ENCODE data around the gene NRF1.

The NRF1 gene

DNA sequence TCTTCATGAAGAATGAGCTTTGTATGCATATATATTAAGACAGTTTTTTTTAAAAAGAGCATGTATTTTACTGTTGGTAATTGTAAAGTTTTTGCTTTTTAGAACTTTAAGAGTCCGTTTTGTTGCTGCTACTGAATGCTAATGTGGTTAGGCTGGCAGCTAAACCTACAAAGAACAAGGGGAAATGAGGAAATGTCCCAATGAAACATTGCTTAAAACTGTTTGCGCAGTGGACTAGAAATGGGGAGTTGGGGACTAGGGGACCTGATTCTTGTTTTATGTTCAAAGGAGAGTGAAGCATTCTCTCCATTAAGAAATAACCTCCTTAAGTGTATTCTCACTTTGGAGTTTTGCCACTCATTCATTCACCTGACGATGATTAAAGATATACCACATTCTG, 5.7 kb downstream of the NRF1 start:
- Histone ChIP-seq H3K27me3 (replicated peaks; ENCODE audit: control insufficient read depth, insufficient read depth, low read length) (no peaks in the 10 kb centered on the region), H3K36me3 (ENCODE audit: control insufficient read depth, insufficient read depth, low read length) (no peaks in the 10 kb centered on the region), H3K4me3 (replicated peaks; ENCODE audit: low read depth, low read length) (no peak overlapping the region)
- DNase-seq (ENCODE audit: extremely low read depth, insufficient read length): no peak
- TF ChIP-seq, protein P1, sequence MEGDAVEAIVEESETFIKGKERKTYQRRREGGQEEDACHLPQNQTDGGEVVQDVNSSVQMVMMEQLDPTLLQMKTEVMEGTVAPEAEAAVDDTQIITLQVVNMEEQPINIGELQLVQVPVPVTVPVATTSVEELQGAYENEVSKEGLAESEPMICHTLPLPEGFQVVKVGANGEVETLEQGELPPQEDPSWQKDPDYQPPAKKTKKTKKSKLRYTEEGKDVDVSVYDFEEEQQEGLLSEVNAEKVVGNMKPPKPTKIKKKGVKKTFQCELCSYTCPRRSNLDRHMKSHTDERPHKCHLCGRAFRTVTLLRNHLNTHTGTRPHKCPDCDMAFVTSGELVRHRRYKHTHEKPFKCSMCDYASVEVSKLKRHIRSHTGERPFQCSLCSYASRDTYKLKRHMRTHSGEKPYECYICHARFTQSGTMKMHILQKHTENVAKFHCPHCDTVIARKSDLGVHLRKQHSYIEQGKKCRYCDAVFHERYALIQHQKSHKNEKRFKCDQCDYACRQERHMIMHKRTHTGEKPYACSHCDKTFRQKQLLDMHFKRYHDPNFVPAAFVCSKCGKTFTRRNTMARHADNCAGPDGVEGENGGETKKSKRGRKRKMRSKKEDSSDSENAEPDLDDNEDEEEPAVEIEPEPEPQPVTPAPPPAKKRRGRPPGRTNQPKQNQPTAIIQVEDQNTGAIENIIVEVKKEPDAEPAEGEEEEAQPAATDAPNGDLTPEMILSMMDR (IDR thresholded peaks at IDR 0.05; ENCODE audit: insufficient read depth, low read length, poor library complexity, severe bottlenecking): no peak

DNA sequence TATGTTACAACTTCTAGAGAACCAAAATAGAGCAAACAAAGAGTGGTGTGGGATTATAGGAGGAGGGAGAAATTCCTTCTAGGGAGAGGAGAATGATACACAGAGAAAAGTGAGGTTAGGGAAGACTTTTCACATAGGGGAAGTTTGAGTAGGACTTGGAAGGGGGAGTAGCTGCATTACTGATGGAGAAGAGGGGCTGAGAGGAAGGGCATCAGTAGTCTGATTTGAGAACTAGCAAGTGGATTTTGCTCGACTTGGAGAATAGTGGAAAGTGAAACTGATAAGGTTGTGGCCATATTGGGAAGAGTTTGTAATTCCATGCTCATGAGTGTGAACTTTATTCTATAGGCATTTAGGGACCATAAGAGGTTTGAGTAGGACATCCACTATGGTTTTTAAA, 6.1 kb downstream of the NRF1 start:
- DNase-seq (ENCODE audit: extremely low read depth, insufficient read length): no peak
- H3K36me3 ChIP-seq (ENCODE audit: control insufficient read depth, insufficient read depth, low read length): no peaks in the 10 kb centered on the region
- H3K4me3 ChIP-seq (replicated peaks; ENCODE audit: low read depth, low read length): no peak overlapping the region
- TF ChIP-seq, protein P1 (IDR thresholded peaks at IDR 0.05; ENCODE audit: insufficient read depth, low read length, poor library complexity, severe bottlenecking): no peak
- no peaks in the 10 kb centered on the region for H3K27me3 ChIP-seq (replicated peaks; ENCODE audit: control insufficient read depth, insufficient read depth, low read length)

DNA sequence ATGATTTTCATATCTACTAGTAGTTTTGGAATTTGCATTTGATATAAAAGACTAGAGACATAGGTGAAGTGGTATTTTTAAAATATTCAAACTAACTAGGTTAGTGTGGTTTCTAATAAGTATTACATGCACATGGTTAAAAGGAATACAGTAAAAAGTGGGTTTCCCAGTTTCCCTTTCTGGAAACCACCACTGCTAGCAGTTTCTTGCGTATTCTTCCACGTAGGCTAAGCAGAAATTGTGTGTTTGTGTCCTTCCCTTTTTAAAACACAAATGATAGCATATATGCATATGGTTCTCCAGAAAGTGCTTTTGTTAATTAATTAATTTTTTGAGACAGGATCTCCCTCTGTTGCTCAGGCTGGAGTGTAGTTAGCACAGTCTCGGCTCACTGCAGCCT, 15.4 kb downstream of the NRF1 start:
- DNase-seq (ENCODE audit: extremely low read depth, insufficient read length): no peak
- TF ChIP-seq, protein P1 (IDR thresholded peaks at IDR 0.05; ENCODE audit: insufficient read depth, low read length, poor library complexity, severe bottlenecking): no peak
- Histone ChIP-seq H3K4me3 (replicated peaks; ENCODE audit: low read depth, low read length) (no peak overlapping the region), H3K36me3 (ENCODE audit: control insufficient read depth, insufficient read depth, low read length) (no peaks in the 10 kb centered on the region), H3K27me3 (replicated peaks; ENCODE audit: control insufficient read depth, insufficient read depth, low read length) (no peaks in the 10 kb centered on the region)

DNA sequence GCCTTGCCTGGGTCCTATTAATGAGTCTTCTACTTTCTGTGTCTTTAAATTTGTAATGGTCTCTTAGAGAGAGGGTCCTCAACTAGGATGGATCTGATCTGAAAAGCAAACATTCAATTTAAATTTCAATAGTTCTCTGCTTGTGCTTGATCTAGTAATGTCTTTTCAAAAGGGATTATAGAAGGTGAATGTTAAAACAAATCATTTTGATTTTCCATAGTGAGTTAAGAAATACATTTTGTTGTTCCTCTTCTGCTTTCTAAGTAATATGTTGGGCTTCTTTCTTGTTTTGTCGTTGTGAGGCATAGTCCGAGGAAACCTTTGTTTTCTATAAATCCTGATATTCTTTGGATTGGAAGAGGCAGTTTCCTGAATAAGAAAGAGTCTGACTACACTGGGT, 18.8 kb downstream of the NRF1 start:
- no peak for DNase-seq (ENCODE audit: extremely low read depth, insufficient read length)
- TF ChIP-seq, protein P1 (IDR thresholded peaks at IDR 0.05; ENCODE audit: insufficient read depth, low read length, poor library complexity, severe bottlenecking): no peak
- H3K27me3 ChIP-seq (replicated peaks; ENCODE audit: control insufficient read depth, insufficient read depth, low read length): no peaks in the 10 kb centered on the region

DNA sequence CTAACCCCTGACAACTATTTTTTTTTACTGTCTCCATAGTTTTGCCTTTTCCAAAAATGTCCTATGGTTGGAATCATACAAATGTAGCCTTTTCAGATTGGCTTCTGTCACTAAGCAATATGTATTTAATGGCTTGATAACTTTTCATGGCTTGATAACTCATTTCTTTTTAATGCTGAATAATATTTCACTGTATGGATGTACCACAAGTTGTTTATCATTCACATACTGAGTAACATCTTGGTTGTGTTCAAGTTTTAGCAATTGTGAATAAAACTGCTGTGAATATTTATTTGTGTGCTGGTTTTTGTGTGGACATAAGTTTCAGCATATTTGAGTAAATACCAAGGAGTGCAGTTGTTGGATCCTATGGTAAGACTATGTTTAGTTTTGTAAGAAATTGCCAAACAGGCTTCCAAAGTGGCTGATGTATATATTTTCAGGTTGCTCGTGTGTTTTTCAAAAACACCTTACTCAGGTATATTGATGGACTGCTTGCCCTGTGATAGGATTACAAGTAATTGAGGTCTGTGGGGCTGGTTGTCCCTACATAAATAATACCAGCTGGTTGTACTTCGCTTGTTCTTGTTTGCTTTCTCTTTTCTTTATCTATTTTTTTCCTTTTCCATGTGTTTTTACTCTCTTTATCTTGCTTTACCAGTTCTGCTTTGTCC, 23.0 kb downstream of the NRF1 start:
- TF ChIP-seq, protein P1 (IDR thresholded peaks at IDR 0.05; ENCODE audit: insufficient read depth, low read length, poor library complexity, severe bottlenecking): no peak
- Histone ChIP-seq H3K27me3 (replicated peaks; ENCODE audit: control insufficient read depth, insufficient read depth, low read length) (no peaks in the 10 kb centered on the region), H3K36me3 (ENCODE audit: control insufficient read depth, insufficient read depth, low read length) (no peaks in the 10 kb centered on the region), H3K4me3 (replicated peaks; ENCODE audit: low read depth, low read length) (no peak overlapping the region)
- no peak for DNase-seq (ENCODE audit: extremely low read depth, insufficient read length)

More for the DNA sequence above, 18.8 kb downstream of the NRF1 start:
- Histone ChIP-seq H3K36me3 (ENCODE audit: control insufficient read depth, insufficient read depth, low read length) (no peaks in the 10 kb centered on the region), H3K4me3 (replicated peaks; ENCODE audit: low read depth, low read length) (no peak overlapping the region)
